GM12878 (cell line): Measurements from ENCODE around the gene EEF1AKMT3. TPM values are rescaled to one million over a fixed set of nuclear protein-coding genes. Genes with fewer than 3 reads are reported as not detected.
A peak's percentile ranks its signal among the peaks of the same experiment; 100 is the strongest.

Experiments
- ATAC-seq: fragments of 200-7000 bp; cut with Tn5 transposase; 3 replicates; pipeline ENCODE4 v1.9.1; 2020; ENCODE audit warnings: mild to moderate bottlenecking, moderate library complexity
- BruUV-seq: library from RNA; stranded (reverse); fragments of 400-500 nt; replicated peaks from 2 replicates; lab custom pipeline; 2021; lab: Mats Ljungman, UMichigan
- CTCF ChIA-PET: fragments of 300-600 bp; sonication (Branson Sonifier 250); formaldehyde crosslinking; extraction: SDS; loops from one replicate; lab custom pipeline; 2021; ENCODE audit warnings: inconsistent platforms; lab: Yijun Ruan, JAX
- POLR2A ChIA-PET: fragments of 350-600 bp; formaldehyde crosslinking; extraction: SDS; loops from one replicate; lab custom pipeline; 2021; ENCODE audit warnings: inconsistent platforms; lab: Charles Lee
- RAD21 ChIA-PET: fragments of 300-600 bp; sonication (Branson Sonifier 250); formaldehyde crosslinking; loops from one replicate; lab custom pipeline; 2023; ENCODE audit warnings: antibody characterized with exemption; ENCODE audit not compliant: unreplicated experiment; lab: Charles Lee
- SMC1A ChIA-PET: fragments of 300-600 bp; sonication (Branson Sonifier 250); formaldehyde crosslinking; loops from one replicate; lab custom pipeline; 2023; ENCODE audit not compliant: unreplicated experiment, uncharacterized antibody; lab: Charles Lee
- DNase-seq: peaks from one replicate; pipeline ENCODE4 v3.0.0-alpha.2; 2011; ENCODE audit warnings: low read depth, low spot score
- FAIRE-seq: peaks from 3 replicates; lab custom pipeline; 2011; peaks lifted over from hg19 to GRCh38; lab: Jason Lieb, UNC
- H2AFZ ChIP-seq: 2 replicates; pipeline ENCODE4 v1.6.0; 2011; ENCODE audit warnings: low read depth, low read length, control low read depth; ENCODE audit not compliant: control insufficient read depth
- H3K27ac ChIP-seq: 2 replicates; pipeline ENCODE4 v1.5.1; 2011; ENCODE audit warnings: control low read depth; ENCODE audit not compliant: control insufficient read depth, insufficient read depth
- H3K27me3 ChIP-seq, 2 experiments: replicated peaks in 1 of 2; 2 replicates each; pipeline versions ENCODE4 v1.6.0 to v1.6.1; 2011; ENCODE audit warnings: low read length in 1 of 2; ENCODE audit not compliant: control insufficient read depth in 2 of 2, insufficient read depth in 2 of 2
- H3K36me3 ChIP-seq, 2 experiments: 2 replicates each; pipeline ENCODE4 v1.5.1; 2011; ENCODE audit warnings: low read length in 1 of 2; ENCODE audit not compliant: control insufficient read depth in 2 of 2, insufficient read depth in 2 of 2
- H3K4me1 ChIP-seq: 2 replicates; pipeline ENCODE4 v1.6.1; 2011; ENCODE audit warnings: mild to moderate bottlenecking, low read length, moderate library complexity, mixed read lengths; ENCODE audit not compliant: control insufficient read depth, insufficient read depth
- H3K4me2 ChIP-seq: 2 replicates; pipeline ENCODE4 v1.6.0; 2011; ENCODE audit warnings: control low read depth; ENCODE audit not compliant: control insufficient read depth, insufficient read depth
- H3K4me3 ChIP-seq: fragments of 200-600 bp; sonication (generic); 2 replicates; pipeline ENCODE4 v1.5.1; 2016
- H3K79me2 ChIP-seq: 2 replicates; pipeline ENCODE4 v1.6.0; 2011; ENCODE audit warnings: low read length; ENCODE audit not compliant: control insufficient read depth, insufficient read depth
- H3K9ac ChIP-seq: 2 replicates; pipeline ENCODE4 v1.8.0; 2011; ENCODE audit warnings: low read length, control low read depth, mixed read lengths; ENCODE audit not compliant: control insufficient read depth, insufficient read depth
- H3K9me3 ChIP-seq: replicated peaks from 3 replicates; pipeline ENCODE4 v1.5.1; 2011; ENCODE audit warnings: mild to moderate bottlenecking, low read length; ENCODE audit not compliant: control insufficient read depth, insufficient read depth
- H4K20me1 ChIP-seq: 2 replicates; pipeline ENCODE4 v1.6.0; 2011; ENCODE audit not compliant: control insufficient read depth, insufficient read depth
- ATF7 ChIP-seq: fragments of 450-650 bp; IDR thresholded peaks from 2 replicates; pipeline ENCODE4 v1.6.1; 2016; ENCODE audit warnings: low read depth, mild to moderate bottlenecking
- CTCF ChIP-seq, 3 experiments: IDR thresholded peaks in 2 of 3; conservative IDR thresholded peaks in 1 of 3; 2 replicates each; pipeline ENCODE4 v1.5.1; 2011; ENCODE audit warnings: low read depth in 3 of 3, low read length in 3 of 3, mild to moderate bottlenecking in 3 of 3, control low read depth in 2 of 3, moderate library complexity in 2 of 3, inconsistent platforms in 1 of 3, mixed read lengths in 1 of 3; ENCODE audit not compliant: control insufficient read depth in 2 of 3, insufficient read depth in 1 of 3; ENCODE audit errors: extremely low read depth in 1 of 3
- FOXK2 ChIP-seq: fragments of 450-650 bp; IDR thresholded peaks from 2 replicates; pipeline ENCODE4 v1.6.1; 2017; ENCODE audit warnings: mild to moderate bottlenecking, moderate library complexity
- MEF2A ChIP-seq: IDR thresholded peaks from 2 replicates; pipeline ENCODE4 v1.6.1; 2011; ENCODE audit warnings: low read depth, mild to moderate bottlenecking, low read length, moderate library complexity; ENCODE audit not compliant: insufficient read depth
- RAD21 ChIP-seq: IDR thresholded peaks from 2 replicates; pipeline ENCODE4 v1.6.1; 2011; ENCODE audit warnings: mild to moderate bottlenecking, low read depth, low read length, moderate library complexity; ENCODE audit not compliant: insufficient read depth
- SMC3 ChIP-seq: IDR thresholded peaks from 2 replicates; pipeline ENCODE4 v1.6.1; 2011; ENCODE audit warnings: low read length, improper control_type of control experiment, borderline replicate concordance
- WGBS: methylation state at CpG from one replicate; pipeline ENCODE4 v1.1.6; 2016; ENCODE audit warnings: low lambda C conversion rate; ENCODE audit not compliant: insufficient replicate concordance, insufficient coverage; ENCODE audit errors: missing lambda C conversion rate; 5-methylcytosine and 5-hydroxymethylcytosine counted together
- in situ Hi-C: fragments of 300-500 bp; cut with MboI; formaldehyde crosslinking; loops from 9 replicates; pipeline ENCODE4 v1.14.3; 2018; ENCODE audit warnings: mixed read lengths
- intact Hi-C: fragments of 100-400 bp; cut with micrococcal nuclease; formaldehyde crosslinking; loops from one replicate; pipeline ENCODE4 v1.14.2; 2022; ENCODE audit not compliant: unreplicated experiment
- polyA plus RNA-seq, 11 experiments: library from polyadenylated mRNA; depleted of rRNA in 4 of 11; unstranded in 6 of 11; stranded (reverse) in 5 of 11; fragments of >200 nt; fragmentation: Nextera tagmentation in 4 of 11; fragmentation: Illumina TruSeq in 1 of 11; extraction: Ambion mirVana in 4 of 11; extraction: Trizol in 1 of 11; gene quantifications; 1 replicate in 1 of 11; 2 replicates in 10 of 11; pipeline versions ENCODE4 v1.2.1 to v1.2.3, GENCODE V29; 2011 to 2016; ENCODE audit warnings: inconsistent platforms in 2 of 11, missing spikeins in 2 of 11, low read depth in 1 of 11
- total RNA-seq, 4 experiments: library from RNA; depleted of rRNA in 3 of 4; stranded (reverse); fragments of >200 nt in 3 of 4; fragmentation: Illumina TruSeq in 1 of 4; extraction: Trizol in 1 of 4; gene quantifications; 2 replicates each; pipeline versions ENCODE4 v1.2.1 to v1.2.3, GENCODE V29; 2013 to 2021
- TF ChIP-seq, protein P1 (sequence below): IDR thresholded peaks from 2 replicates; pipeline ENCODE4 v1.6.1; 2011; ENCODE audit warnings: mild to moderate bottlenecking, low read depth, low read length, moderate library complexity; ENCODE audit not compliant: insufficient replicate concordance
- TF ChIP-seq, protein P2 (sequence below): fragments of 450-650 bp; IDR thresholded peaks from 2 replicates; pipeline ENCODE4 v1.6.1; 2017; ENCODE audit warnings: mild to moderate bottlenecking, low read depth, inconsistent platforms; ENCODE audit not compliant: poor library complexity, severe bottlenecking

EEF1AKMT3 gene
- total and polyA plus RNA-seq, 10 of the 15 experiments (the other 5 are each of a cell fraction or from before 2014, with no cell fraction given), result 1.2 to 8.2 (median 3.5) TPM

GRCh38 chr12:57759360-57759980, 12.9 kb upstream of the EEF1AKMT3 start:
- DNase-seq, result no peak
- Histone ChIP-seq H3K9me3 (no peaks in the 10 kb centered on the region; the same call in 2 of the 3 replicates), H3K27ac (no peak overlapping the region), H2AFZ (no peak overlapping the region), H4K20me1 (no peaks in the 10 kb centered on the region; the same call in 1 of the 2 replicates), H3K9ac (no peak overlapping the region), H3K36me3 (peaks cover 0 to 3% of the 10 kb centered on the region in 2 experiments; a peak in 2 of 4 replicates), H3K4me3 (no peak overlapping the region), H3K4me2 (no peak overlapping the region), H3K4me1 (peaks cover 8% of the 10 kb centered on the region), H3K79me2 (no peaks in the 10 kb centered on the region), H3K27me3 (peaks cover 0 to 2% of the 10 kb centered on the region in 2 experiments; a peak in 1 of 4 replicates)
- ChIA-PET SMC1A (interaction anchor here (0.7 to 1.1 kb wide), 4 partner anchors 13 to 145 kb away, joined by 3 to 5 read pairs (median 4); partner anchors contain the start of genes EEF1AKMT3 and METTL1), RAD21 (interaction anchor here (1.1 to 1.5 kb wide), 2 partner anchors 137 to 176 kb away, joined by 3 to 4 read pairs; no protein-coding TSS in a partner anchor), POLR2A (no interaction called here), CTCF (interaction anchor here (0.8 to 2.0 kb wide), 23 partner anchors 8 to 184 kb away, joined by 3 to 11 read pairs (median 4); partner anchors contain the start of genes AVIL, EEF1AKMT3, METTL1 and OS9)
- intact Hi-C loops (loop anchor here (5.0 to 10.0 kb wide), 2 partner anchors 73 to 285 kb away; partner anchors contain the start of gene ARHGAP9), in situ Hi-C loops (no loop called here)
- TF ChIP-seq MEF2A, result no peak
- no peak for TF ChIP-seq FOXK2
- TF ChIP-seq ATF7, result no peak
- TF ChIP-seq CTCF (IDR thresholded peaks at IDR 0.05 in 2 of 3, conservative IDR thresholded peaks at IDR 0.05 in 1 of 3; ENCODE audit: control insufficient read depth in 2 of 3, extremely low read depth in 1 of 3, insufficient read depth in 1 of 3, low read depth in 3 of 3, low read length in 3 of 3), result peak; percentile 55 to 59 (median 56)
- TF ChIP-seq, protein P1, sequence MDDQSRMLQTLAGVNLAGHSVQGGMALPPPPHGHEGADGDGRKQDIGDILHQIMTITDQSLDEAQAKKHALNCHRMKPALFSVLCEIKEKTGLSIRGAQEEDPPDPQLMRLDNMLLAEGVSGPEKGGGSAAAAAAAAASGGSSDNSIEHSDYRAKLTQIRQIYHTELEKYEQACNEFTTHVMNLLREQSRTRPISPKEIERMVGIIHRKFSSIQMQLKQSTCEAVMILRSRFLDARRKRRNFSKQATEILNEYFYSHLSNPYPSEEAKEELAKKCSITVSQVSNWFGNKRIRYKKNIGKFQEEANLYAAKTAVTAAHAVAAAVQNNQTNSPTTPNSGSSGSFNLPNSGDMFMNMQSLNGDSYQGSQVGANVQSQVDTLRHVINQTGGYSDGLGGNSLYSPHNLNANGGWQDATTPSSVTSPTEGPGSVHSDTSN, result peak; percentile 20
- TF ChIP-seq RAD21, result peak; percentile 40; the same call in 1 of the 2 replicates
- TF ChIP-seq, protein P2, sequence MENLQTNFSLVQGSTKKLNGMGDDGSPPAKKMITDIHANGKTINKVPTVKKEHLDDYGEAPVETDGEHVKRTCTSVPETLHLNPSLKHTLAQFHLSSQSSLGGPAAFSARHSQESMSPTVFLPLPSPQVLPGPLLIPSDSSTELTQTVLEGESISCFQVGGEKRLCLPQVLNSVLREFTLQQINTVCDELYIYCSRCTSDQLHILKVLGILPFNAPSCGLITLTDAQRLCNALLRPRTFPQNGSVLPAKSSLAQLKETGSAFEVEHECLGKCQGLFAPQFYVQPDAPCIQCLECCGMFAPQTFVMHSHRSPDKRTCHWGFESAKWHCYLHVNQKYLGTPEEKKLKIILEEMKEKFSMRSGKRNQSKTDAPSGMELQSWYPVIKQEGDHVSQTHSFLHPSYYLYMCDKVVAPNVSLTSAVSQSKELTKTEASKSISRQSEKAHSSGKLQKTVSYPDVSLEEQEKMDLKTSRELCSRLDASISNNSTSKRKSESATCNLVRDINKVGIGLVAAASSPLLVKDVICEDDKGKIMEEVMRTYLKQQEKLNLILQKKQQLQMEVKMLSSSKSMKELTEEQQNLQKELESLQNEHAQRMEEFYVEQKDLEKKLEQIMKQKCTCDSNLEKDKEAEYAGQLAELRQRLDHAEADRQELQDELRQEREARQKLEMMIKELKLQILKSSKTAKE, result no peak
- TF ChIP-seq SMC3, result peak; percentile 16; the same call in 1 of the 2 replicates
- 11% methylated on average over 3 of the region's 3 CpGs for WGBS
- no TSS peak for BruUV-seq
- peak; percentile 43 for ATAC-seq
- FAIRE-seq, result peak; percentile 47
